Adipose tissue (tissue), 3 donors: ENCODE data around the gene BPGM. TPM values are rescaled to one million over a fixed set of nuclear protein-coding genes. Genes with fewer than 3 reads are reported as not detected.

Experiments used
- polyA plus RNA-seq, 3 donors: library from polyadenylated mRNA; stranded (reverse); fragments of 200-250 nt; gene quantifications; one replicate each; pipeline ENCODE4 v1.2.3, GENCODE V29; 2013
- donor health status: healthy with polysubstance abuse.
- donor health status: Bipolar disorder and iron deficiency.
- donor health status: healthy.

BPGM gene
- polyA plus RNA-seq, 3 donors: 5.8 to 17.9 (median 9.6) TPM

Other genes with a start within 250 kb of the BPGM start
- 100 to 1,000 TPM in 1 of 3 donors, 10 to 100 TPM in 2; 23.2 to 107 (median 41.7) TPM for gene AKR1B1, start 187.8 kb upstream of the BPGM start, polyA plus RNA-seq
- 10 to 100 TPM in 1 of 3 donors, 1 to 10 TPM in 1, under 1 TPM in 1; 0.30 to 49.7 (median 4.5) TPM for gene AKR1B10, start 119.3 kb upstream of the BPGM start, polyA plus RNA-seq
- under 1 TPM in 1 of 3 donors, not detected in 2; 0.09 TPM for gene AKR1B15, start 97.7 kb upstream of the BPGM start, polyA plus RNA-seq
- gene CALD1, start 132.8 kb downstream of the BPGM start, polyA plus RNA-seq: 100 to 1,000 TPM in 1 of 3 donors, 10 to 100 TPM in 2; 18.7 to 259 (median 86.3) TPM